Effector memory CD4-positive, alpha-beta T cell (primary cell): ENCODE results near the gene TRERF1.

Experiments used
- DNase-seq, 3 donors: peaks; one replicate each; pipeline ENCODE4 v3.0.0-alpha.2; 2020
- H3K27ac ChIP-seq: 2 replicates; pipeline ENCODE4 v1.7.0; 2013; ENCODE audit warnings: mild to moderate bottlenecking, low read length, moderate library complexity; ENCODE audit not compliant: insufficient read depth, poor library complexity, severe bottlenecking
- H3K27me3 ChIP-seq: replicated peaks from 2 replicates; pipeline ENCODE4 v1.7.0; 2013; ENCODE audit warnings: mild to moderate bottlenecking, low read length; ENCODE audit not compliant: insufficient read depth, control insufficient read depth, poor library complexity, severe bottlenecking
- H3K36me3 ChIP-seq: 2 replicates; pipeline ENCODE4 v1.7.0; 2013; ENCODE audit warnings: mild to moderate bottlenecking, low read length, moderate library complexity; ENCODE audit not compliant: control insufficient read depth, insufficient read depth
- H3K4me1 ChIP-seq: 2 replicates; pipeline ENCODE4 v1.7.0; 2013; ENCODE audit warnings: low read length, mild to moderate bottlenecking; ENCODE audit not compliant: control insufficient read depth, insufficient read depth, poor library complexity, severe bottlenecking
- H3K4me3 ChIP-seq: 2 replicates; pipeline ENCODE4 v1.7.0; 2013; ENCODE audit warnings: low read length, low read depth, mild to moderate bottlenecking; ENCODE audit not compliant: insufficient read depth, poor library complexity, severe bottlenecking
- H3K9me3 ChIP-seq: 2 replicates; pipeline ENCODE4 v1.7.0; 2013; ENCODE audit warnings: mild to moderate bottlenecking, low read length, moderate library complexity; ENCODE audit not compliant: control insufficient read depth

Gene TRERF1

GRCh38 chr6:42250274-42250931 lies 201.3 kb downstream of the TRERF1 start:
- no peak for DNase-seq
- H3K4me1 ChIP-seq, result no peaks in the 10 kb centered on the region
- no peaks in the 10 kb centered on the region for H3K9me3 ChIP-seq
- H3K27me3 ChIP-seq, result no peaks in the 10 kb centered on the region
- no peak overlapping the region for H3K4me3 ChIP-seq
- H3K36me3 ChIP-seq, result peaks cover 47% of the 10 kb centered on the region
- no peak overlapping the region for H3K27ac ChIP-seq

DNA sequence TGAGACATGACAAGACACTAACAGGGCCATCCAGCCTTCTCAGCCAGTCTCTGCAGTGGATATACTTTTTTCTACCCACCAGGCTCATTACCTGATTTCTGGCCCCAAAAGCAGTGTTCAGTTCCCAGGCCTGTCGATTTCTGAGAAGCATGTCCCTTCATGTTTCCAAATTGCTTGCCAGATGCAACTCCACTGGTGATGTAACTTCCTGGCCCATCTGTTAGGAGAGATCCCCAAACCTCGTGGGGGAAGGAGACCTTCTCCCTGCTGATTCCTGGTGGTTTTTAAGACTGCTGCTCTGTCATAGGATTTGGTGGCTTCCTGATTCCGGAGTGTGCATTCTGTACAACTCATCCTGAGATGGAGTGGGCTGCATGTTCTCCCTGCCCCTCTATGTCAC lies 202.4 kb downstream of the TRERF1 start:
- H3K9me3 ChIP-seq, result no peaks in the 10 kb centered on the region
- H3K27me3 ChIP-seq, result no peaks in the 10 kb centered on the region
- no peaks in the 10 kb centered on the region for H3K4me1 ChIP-seq
- no peak for DNase-seq
- no peak overlapping the region for H3K27ac ChIP-seq
- H3K36me3 ChIP-seq, result peaks cover 52% of the 10 kb centered on the region
- no peak overlapping the region for H3K4me3 ChIP-seq

DNA sequence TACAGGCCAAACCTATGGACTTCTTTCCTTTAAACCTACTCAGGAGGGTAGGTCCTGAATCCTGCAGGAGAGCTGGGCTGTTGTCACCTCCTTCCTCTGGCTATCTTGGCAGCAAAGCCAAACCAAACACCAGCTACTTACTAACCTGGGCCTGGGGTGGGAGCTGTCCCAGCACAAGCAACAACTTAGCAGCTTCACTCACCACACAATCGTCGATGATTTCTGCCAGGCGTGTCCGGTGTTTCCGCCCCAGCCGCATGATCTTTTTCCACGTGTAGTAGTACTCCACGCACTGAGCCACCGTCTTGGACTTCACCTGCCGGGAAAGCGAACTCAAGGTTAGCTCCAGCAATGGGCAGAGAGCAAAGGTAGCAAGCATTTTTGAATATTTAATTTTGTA lies 208.7 kb downstream of the TRERF1 start:
- DNase-seq, result no peak
- no peak overlapping the region for H3K4me3 ChIP-seq
- no peaks in the 10 kb centered on the region for H3K9me3 ChIP-seq
- H3K4me1 ChIP-seq, result no peaks in the 10 kb centered on the region
- H3K27ac ChIP-seq, result no peak overlapping the region
- no peaks in the 10 kb centered on the region for H3K27me3 ChIP-seq
- peaks cover 43% of the 10 kb centered on the region for H3K36me3 ChIP-seq

- H3K9me3 ChIP-seq, result no peaks in the 10 kb centered on the region
- no peaks in the 10 kb centered on the region for H3K27me3 ChIP-seq
- no peak overlapping the region for H3K4me3 ChIP-seq
- no peak for DNase-seq
- no peak overlapping the region for H3K27ac ChIP-seq
- peaks cover 52% of the 10 kb centered on the region for H3K36me3 ChIP-seq
- H3K4me1 ChIP-seq, result no peaks in the 10 kb centered on the region
Observed at GRCh38 chr6:42241915-42242314, 209.8 kb downstream of the TRERF1 start.

DNA sequence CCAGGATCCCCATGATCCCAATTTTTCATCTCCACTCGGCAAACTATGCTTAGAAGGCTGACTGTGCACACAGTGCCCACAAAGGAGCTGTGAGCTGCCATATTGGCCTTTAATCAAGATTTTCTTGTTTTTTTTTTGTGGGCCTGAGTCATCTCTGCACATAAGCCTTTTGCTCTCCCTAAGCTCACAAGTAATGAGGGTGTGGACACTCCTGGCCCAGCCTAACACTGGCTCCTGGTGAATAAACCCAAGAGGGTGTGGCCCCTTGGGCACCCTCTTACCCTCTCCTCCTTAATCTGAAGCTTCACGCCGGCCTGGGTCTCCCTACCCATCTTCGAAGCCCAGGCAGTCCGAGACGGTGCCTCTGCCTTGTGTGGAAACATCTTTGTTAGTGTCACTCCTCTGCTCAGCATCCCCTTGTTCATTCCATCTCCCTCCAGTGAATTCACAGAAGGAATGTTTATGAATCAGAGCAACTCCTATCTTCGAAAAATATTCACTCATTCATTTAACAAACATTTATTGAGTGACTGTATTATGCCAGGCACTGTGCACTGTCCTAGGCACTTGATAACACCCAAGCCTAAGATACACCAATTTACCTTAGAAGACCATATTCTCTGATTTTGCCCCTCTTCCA lies 211.9 kb downstream of the TRERF1 start:
- Histone ChIP-seq H3K27me3 (no peaks in the 10 kb centered on the region), H3K36me3 (peaks cover 45% of the 10 kb centered on the region), H3K4me3 (no peak overlapping the region), H3K4me1 (no peaks in the 10 kb centered on the region), H3K9me3 (no peaks in the 10 kb centered on the region), H3K27ac (no peak overlapping the region)
- DNase-seq, result no peak

DNA sequence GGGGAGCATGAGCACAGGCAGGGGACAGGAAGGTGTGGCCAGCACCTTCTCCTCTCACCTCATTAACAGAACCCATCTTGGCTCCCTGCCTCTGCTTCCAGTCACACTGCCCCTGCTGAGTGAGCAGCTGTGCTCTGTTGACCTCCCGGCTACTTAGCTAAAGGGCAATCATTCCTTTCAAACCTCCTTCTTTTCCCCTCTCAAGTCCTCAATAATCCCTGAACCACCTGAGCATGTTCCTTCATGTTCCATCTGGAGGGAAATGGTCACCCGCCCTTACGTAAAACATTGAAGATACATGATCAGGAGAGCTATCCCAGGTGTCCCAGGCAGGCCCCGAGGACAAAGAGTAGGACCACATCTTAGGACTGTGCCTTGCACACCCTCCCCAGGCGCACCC lies 212.4 kb downstream of the TRERF1 start:
- Histone ChIP-seq H3K4me3 (no peak overlapping the region), H3K27me3 (no peaks in the 10 kb centered on the region), H3K36me3 (peaks cover 40% of the 10 kb centered on the region), H3K9me3 (no peaks in the 10 kb centered on the region), H3K4me1 (no peaks in the 10 kb centered on the region), H3K27ac (no peak overlapping the region)
- no peak for DNase-seq

- Histone ChIP-seq H3K27me3 (no peaks in the 10 kb centered on the region), H3K9me3 (no peaks in the 10 kb centered on the region), H3K36me3 (peaks cover 39% of the 10 kb centered on the region), H3K4me1 (no peaks in the 10 kb centered on the region), H3K27ac (no peak overlapping the region), H3K4me3 (no peak overlapping the region)
- DNase-seq, result no peak
Observed at GRCh38 chr6:42237857-42238256, 213.9 kb downstream of the TRERF1 start.

- H3K27ac ChIP-seq, result no peak overlapping the region
- no peak overlapping the region for H3K4me3 ChIP-seq
- H3K27me3 ChIP-seq, result no peaks in the 10 kb centered on the region
- DNase-seq, result no peak
- peaks cover 29% of the 10 kb centered on the region for H3K36me3 ChIP-seq
- no peaks in the 10 kb centered on the region for H3K4me1 ChIP-seq
- H3K9me3 ChIP-seq, result no peaks in the 10 kb centered on the region
Observed at GRCh38 chr6:42236682-42237473, 214.8 kb downstream of the TRERF1 start.

- H3K36me3 ChIP-seq, result peaks cover 27% of the 10 kb centered on the region
- no peak for DNase-seq
- no peak overlapping the region for H3K4me3 ChIP-seq
- H3K27me3 ChIP-seq, result no peaks in the 10 kb centered on the region
- H3K4me1 ChIP-seq, result no peaks in the 10 kb centered on the region
- no peaks in the 10 kb centered on the region for H3K9me3 ChIP-seq
- no peak overlapping the region for H3K27ac ChIP-seq
Observed at GRCh38 chr6:42236030-42236429, 215.7 kb downstream of the TRERF1 start.

DNA sequence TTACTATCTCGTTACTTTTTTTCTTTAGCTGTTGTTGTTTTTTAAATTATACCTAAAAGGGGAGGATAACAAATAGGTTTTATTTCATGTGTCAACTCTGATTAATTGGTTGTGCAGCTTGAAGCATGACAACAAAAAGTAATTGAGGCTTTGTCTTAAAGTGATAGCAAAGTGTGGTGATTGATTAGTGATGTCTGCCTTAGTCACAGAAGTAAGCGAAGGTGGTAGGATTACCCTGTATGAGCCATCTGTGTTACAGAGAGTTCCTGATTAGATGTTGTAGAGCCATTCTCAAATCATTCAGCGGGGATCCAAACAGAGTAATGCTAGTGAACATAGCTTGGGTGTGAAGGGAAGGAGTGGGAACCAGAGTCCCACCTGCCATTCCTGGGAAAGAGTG lies 219.7 kb downstream of the TRERF1 start:
- H3K4me3 ChIP-seq, result no peak overlapping the region
- H3K4me1 ChIP-seq, result no peaks in the 10 kb centered on the region
- H3K36me3 ChIP-seq, result peaks cover 22% of the 10 kb centered on the region
- DNase-seq, result no peak
- H3K9me3 ChIP-seq, result no peaks in the 10 kb centered on the region
- H3K27me3 ChIP-seq, result no peaks in the 10 kb centered on the region
- no peak overlapping the region for H3K27ac ChIP-seq
